H1 (cell line): Measurements from ENCODE around the gene CEL. TPM values are rescaled to one million over a fixed set of nuclear protein-coding genes. Genes with fewer than 3 reads are reported as not detected.

Source experiments
- ATF3 ChIP-seq: IDR thresholded peaks from 2 replicates; pipeline ENCODE4 v1.6.1; 2011; ENCODE audit warnings: low read depth, mild to moderate bottlenecking, low read length; ENCODE audit not compliant: insufficient read depth
- CHD7 ChIP-seq: fragments of 300-600 bp; sonication (generic); IDR thresholded peaks from 2 replicates; pipeline ENCODE4 v1.7.1; 2012; ENCODE audit warnings: low read length, moderate library complexity, mild to moderate bottlenecking, inconsistent platforms; ENCODE audit not compliant: insufficient replicate concordance
- HDAC2 ChIP-seq, 2 experiments: fragments of 300-600 bp in 1 of 2; sonication (generic) in 1 of 2; IDR thresholded peaks; 2 replicates each; pipeline ENCODE4 v1.6.1; 2011 to 2012; ENCODE audit warnings: low read depth in 2 of 2, low read length in 2 of 2, mild to moderate bottlenecking in 2 of 2, moderate library complexity in 2 of 2, borderline replicate concordance in 1 of 2, inconsistent platforms in 1 of 2
- polyA plus RNA-seq, 7 experiments: library from polyadenylated mRNA; depleted of rRNA in 3 of 7; stranded (reverse) in 5 of 7; unstranded in 2 of 7; fragments of >200 nt in 5 of 7; fragments of 200-250 nt in 2 of 7; gene quantifications; 1 replicate in 5 of 7; 2 replicates in 1 of 7; 4 replicates in 1 of 7; pipeline versions ENCODE4 v1.2.1 to v1.2.3, GENCODE V29; 2011 to 2013; ENCODE audit warnings: missing spikeins in 2 of 7, mixed read lengths in 2 of 7
- total RNA-seq: library from RNA; stranded (reverse); fragmentation: NEBNext Ultra II Directional; extraction: Animal tissue kit (Norgen Biotek cat#: 25700); gene quantifications from 2 replicates; pipeline ENCODE4 v1.2.1, GENCODE V29; 2021

The CEL gene
- total and polyA plus RNA-seq, 2 of the 8 experiments (the other 6 are each of a cell fraction or from before 2014, with no cell fraction given): 1.8 to 3.4 TPM

- no peak for TF ChIP-seq CHD7
- TF ChIP-seq ATF3: no peak
- no peak for TF ChIP-seq HDAC2 (IDR thresholded peaks at IDR 0.05; ENCODE audit: borderline replicate concordance in 1 of 2, low read depth in 2 of 2, low read length in 2 of 2)
Measured at GRCh38 chr9:133049043-133049442, 12.7 kb upstream of the CEL start (continued).
